SK-N-SH (cell line): ENCODE data around the gene MGAT5. TPM values are rescaled to one million over a fixed set of nuclear protein-coding genes. Genes with fewer than 3 reads are reported as not detected.

Source experiments
- CTCF ChIA-PET: fragments of 300-600, 350-600 bp; formaldehyde crosslinking; extraction: SDS; loops from one replicate; lab custom pipeline; 2021; lab: Yijun Ruan, JAX
- POLR2A ChIA-PET: fragments of 350-600 bp; sonication (Branson Sonifier 250); formaldehyde crosslinking; extraction: SDS; loops from one replicate; lab custom pipeline; 2020; ENCODE audit warnings: antibody characterized with exemption, inconsistent platforms; lab: Yijun Ruan, JAX
- DNase-seq: peaks from one replicate; pipeline ENCODE4 v3.0.0; 2012
- H2AFZ ChIP-seq: fragments of 200-600 bp; sonication (generic); 2 replicates; pipeline ENCODE4 v1.8.1; 2016; ENCODE audit warnings: antibody characterized with exemption, mild to moderate bottlenecking, low read depth
- H3F3A ChIP-seq: fragments of 200-600 bp; sonication (generic); replicated peaks from 2 replicates; pipeline ENCODE3; 2016; ENCODE audit warnings: antibody characterized with exemption, mild to moderate bottlenecking; ENCODE audit not compliant: insufficient read depth
- H3K27ac ChIP-seq, 2 experiments: fragments of 200-500 bp in 1 of 2; fragments of 200-600 bp in 1 of 2; sonication (Bioruptor generic) in 1 of 2; sonication (generic), shearing (Covaris generic) in 1 of 2; 2 replicates each; pipeline versions ENCODE4 v1.5.1 to v1.6.1; 2014 to 2016; ENCODE audit warnings: low read depth in 2 of 2, inconsistent platforms in 1 of 2, low read length in 1 of 2, mild to moderate bottlenecking in 1 of 2, mixed read lengths in 1 of 2
- H3K27me3 ChIP-seq: fragments of 200-600 bp; sonication (generic), shearing (Covaris generic); 2 replicates; pipeline ENCODE4 v1.6.1; 2016; ENCODE audit warnings: mixed run types; ENCODE audit not compliant: insufficient read depth
- H3K36me3 ChIP-seq, 2 experiments: fragments of 200-500 bp in 1 of 2; fragments of 200-600 bp in 1 of 2; sonication (Bioruptor generic) in 1 of 2; sonication (generic) in 1 of 2; replicated peaks in 1 of 2; 2 replicates each; pipeline versions ENCODE3 to v1.5.1; 2014 to 2016; ENCODE audit warnings: low read length in 1 of 2, mild to moderate bottlenecking in 1 of 2; ENCODE audit not compliant: insufficient read depth in 2 of 2, control insufficient read depth in 1 of 2
- H3K4me1 ChIP-seq, 2 experiments: fragments of 200-500 bp in 1 of 2; fragments of 200-600 bp in 1 of 2; sonication (Bioruptor generic) in 1 of 2; sonication (generic), shearing (Covaris generic) in 1 of 2; 2 replicates each; pipeline versions ENCODE4 v1.5.1 to v1.6.1; 2014 to 2016; ENCODE audit warnings: low read depth in 1 of 2, low read length in 1 of 2, mixed run types in 1 of 2; ENCODE audit not compliant: insufficient read depth in 2 of 2, control insufficient read depth in 1 of 2
- H3K4me2 ChIP-seq: fragments of 200-600 bp; sonication (generic), shearing (Covaris generic); 2 replicates; pipeline ENCODE4 v1.6.1; 2017; ENCODE audit warnings: mixed run types
- H3K4me3 ChIP-seq, 2 experiments: fragments of 200-500 bp in 1 of 2; fragments of 200-600 bp in 1 of 2; sonication (Bioruptor generic) in 1 of 2; sonication (generic), shearing (Covaris generic) in 1 of 2; 2 replicates each; pipeline versions ENCODE4 v1.5.1 to v1.8.1; 2014 to 2016; ENCODE audit warnings: low read depth in 2 of 2, inconsistent platforms in 1 of 2, low read length in 1 of 2, mild to moderate bottlenecking in 1 of 2, mixed read lengths in 1 of 2, moderate library complexity in 1 of 2
- H3K79me2 ChIP-seq: fragments of 200-600 bp; sonication (generic); 2 replicates; pipeline ENCODE4 v1.8.1; 2017; ENCODE audit warnings: mild to moderate bottlenecking; ENCODE audit not compliant: insufficient read depth
- H3K9ac ChIP-seq: fragments of 200-600 bp; sonication (generic); 2 replicates; pipeline ENCODE4 v1.6.1; 2017; ENCODE audit warnings: mixed run types
- H3K9me2 ChIP-seq: fragments of 200-600 bp; sonication (generic); 2 replicates; pipeline ENCODE4 v1.6.1; 2017; ENCODE audit warnings: mixed run types
- H3K9me3 ChIP-seq: fragments of 200-600 bp; sonication (generic); 2 replicates; pipeline ENCODE4 v1.6.1; 2017; ENCODE audit warnings: mixed run types, mild to moderate bottlenecking, moderate library complexity
- H4K20me1 ChIP-seq: fragments of 200-600 bp; sonication (generic); 2 replicates; pipeline ENCODE4 v1.6.1; 2017; ENCODE audit warnings: mild to moderate bottlenecking, mixed run types; ENCODE audit not compliant: insufficient read depth
- FOSL2 ChIP-seq: IDR thresholded peaks from 2 replicates; pipeline ENCODE4 v1.4.0; 2012; ENCODE audit warnings: low read depth, mild to moderate bottlenecking, moderate library complexity, borderline replicate concordance
- JUND ChIP-seq: IDR thresholded peaks from 2 replicates; pipeline ENCODE4 v1.4.0; 2012
- MEF2A ChIP-seq: IDR thresholded peaks from 2 replicates; pipeline ENCODE4 v1.4.0; 2012; ENCODE audit warnings: low read depth, borderline replicate concordance
- MXI1 ChIP-seq: IDR thresholded peaks from 2 replicates; pipeline ENCODE4 v1.6.1; 2012; ENCODE audit warnings: mild to moderate bottlenecking, low read depth, low read length, improper control_type of control experiment
- POLR2AphosphoS5 ChIP-seq: IDR thresholded peaks from 2 replicates; pipeline ENCODE4 v1.6.1; 2012; ENCODE audit warnings: low read depth, low read length
- SMC3 ChIP-seq: IDR thresholded peaks from 2 replicates; pipeline ENCODE4 v1.6.1; 2012; ENCODE audit warnings: low read depth, low read length, improper control_type of control experiment
- TCF12 ChIP-seq: IDR thresholded peaks from 2 replicates; pipeline ENCODE4 v1.4.0; 2012
- WGBS: methylation state at CpG from one replicate; pipeline ENCODE4 v1.1.6; 2017; ENCODE audit warnings: low lambda C conversion rate; 5-methylcytosine and 5-hydroxymethylcytosine counted together
- polyA plus RNA-seq, 3 experiments: library from polyadenylated mRNA; depleted of rRNA; stranded (reverse); fragments of >200 nt; gene quantifications; 2 replicates each; pipeline ENCODE4 v1.2.3, GENCODE V29; 2012
- TF ChIP-seq, protein P1 (sequence below): IDR thresholded peaks from 2 replicates; pipeline ENCODE4 v1.6.1; 2012; ENCODE audit warnings: mild to moderate bottlenecking, low read depth, low read length, moderate library complexity
- TF ChIP-seq, protein P2 (sequence below): IDR thresholded peaks from 2 replicates; pipeline ENCODE4; 2012
- TF ChIP-seq, protein P3 (sequence below): IDR thresholded peaks from 2 replicates; pipeline ENCODE4 v1.4.0; 2012; ENCODE audit warnings: low read depth

Gene MGAT5
- polyA plus RNA-seq, 1 of the 3 experiments (the other 2 are of a cell fraction): 18.2 TPM

DNA sequence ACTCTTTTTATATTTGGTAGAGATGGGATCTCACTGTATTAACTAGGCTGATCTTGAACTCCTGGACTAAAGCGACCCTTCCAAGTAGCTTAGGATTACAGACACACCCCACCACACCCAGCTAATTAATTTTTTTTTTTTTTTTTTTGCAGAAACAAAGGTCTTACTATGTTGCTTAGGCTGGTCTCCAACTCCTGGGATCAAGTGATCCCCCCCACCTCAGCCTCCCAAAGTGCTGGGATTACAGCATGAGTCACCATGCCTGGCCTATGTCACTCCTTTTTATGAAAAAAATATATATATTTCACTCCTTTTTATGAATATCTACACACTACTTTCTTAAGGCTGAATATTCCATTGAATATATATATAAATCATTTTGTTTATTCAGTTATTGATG lies 162.8 kb downstream of the MGAT5 start:
- H3K36me3 ChIP-seq: peaks cover 0 to 5% of the 10 kb centered on the region in 2 experiments
- H4K20me1 ChIP-seq: no peaks in the 10 kb centered on the region
- 93% methylated on average over 1 of the region's 1 CpG for WGBS
- H2AFZ ChIP-seq: no peak overlapping the region
- TF ChIP-seq, protein P1, sequence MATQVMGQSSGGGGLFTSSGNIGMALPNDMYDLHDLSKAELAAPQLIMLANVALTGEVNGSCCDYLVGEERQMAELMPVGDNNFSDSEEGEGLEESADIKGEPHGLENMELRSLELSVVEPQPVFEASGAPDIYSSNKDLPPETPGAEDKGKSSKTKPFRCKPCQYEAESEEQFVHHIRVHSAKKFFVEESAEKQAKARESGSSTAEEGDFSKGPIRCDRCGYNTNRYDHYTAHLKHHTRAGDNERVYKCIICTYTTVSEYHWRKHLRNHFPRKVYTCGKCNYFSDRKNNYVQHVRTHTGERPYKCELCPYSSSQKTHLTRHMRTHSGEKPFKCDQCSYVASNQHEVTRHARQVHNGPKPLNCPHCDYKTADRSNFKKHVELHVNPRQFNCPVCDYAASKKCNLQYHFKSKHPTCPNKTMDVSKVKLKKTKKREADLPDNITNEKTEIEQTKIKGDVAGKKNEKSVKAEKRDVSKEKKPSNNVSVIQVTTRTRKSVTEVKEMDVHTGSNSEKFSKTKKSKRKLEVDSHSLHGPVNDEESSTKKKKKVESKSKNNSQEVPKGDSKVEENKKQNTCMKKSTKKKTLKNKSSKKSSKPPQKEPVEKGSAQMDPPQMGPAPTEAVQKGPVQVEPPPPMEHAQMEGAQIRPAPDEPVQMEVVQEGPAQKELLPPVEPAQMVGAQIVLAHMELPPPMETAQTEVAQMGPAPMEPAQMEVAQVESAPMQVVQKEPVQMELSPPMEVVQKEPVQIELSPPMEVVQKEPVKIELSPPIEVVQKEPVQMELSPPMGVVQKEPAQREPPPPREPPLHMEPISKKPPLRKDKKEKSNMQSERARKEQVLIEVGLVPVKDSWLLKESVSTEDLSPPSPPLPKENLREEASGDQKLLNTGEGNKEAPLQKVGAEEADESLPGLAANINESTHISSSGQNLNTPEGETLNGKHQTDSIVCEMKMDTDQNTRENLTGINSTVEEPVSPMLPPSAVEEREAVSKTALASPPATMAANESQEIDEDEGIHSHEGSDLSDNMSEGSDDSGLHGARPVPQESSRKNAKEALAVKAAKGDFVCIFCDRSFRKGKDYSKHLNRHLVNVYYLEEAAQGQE: no peak
- TF ChIP-seq JUND (0 out of 2 replicates have a peak, but pooled peaks have one; percentile 21), MXI1 (no peak), FOSL2 (peak; percentile 32; the same call in 1 of the 2 replicates), TCF12 (peak; percentile 65), MEF2A (no peak)
- TF ChIP-seq, protein P2, sequence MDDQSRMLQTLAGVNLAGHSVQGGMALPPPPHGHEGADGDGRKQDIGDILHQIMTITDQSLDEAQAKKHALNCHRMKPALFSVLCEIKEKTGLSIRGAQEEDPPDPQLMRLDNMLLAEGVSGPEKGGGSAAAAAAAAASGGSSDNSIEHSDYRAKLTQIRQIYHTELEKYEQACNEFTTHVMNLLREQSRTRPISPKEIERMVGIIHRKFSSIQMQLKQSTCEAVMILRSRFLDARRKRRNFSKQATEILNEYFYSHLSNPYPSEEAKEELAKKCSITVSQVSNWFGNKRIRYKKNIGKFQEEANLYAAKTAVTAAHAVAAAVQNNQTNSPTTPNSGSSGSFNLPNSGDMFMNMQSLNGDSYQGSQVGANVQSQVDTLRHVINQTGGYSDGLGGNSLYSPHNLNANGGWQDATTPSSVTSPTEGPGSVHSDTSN: peak; percentile 19; the same call in 1 of the 2 replicates
- TF ChIP-seq, protein P3, sequence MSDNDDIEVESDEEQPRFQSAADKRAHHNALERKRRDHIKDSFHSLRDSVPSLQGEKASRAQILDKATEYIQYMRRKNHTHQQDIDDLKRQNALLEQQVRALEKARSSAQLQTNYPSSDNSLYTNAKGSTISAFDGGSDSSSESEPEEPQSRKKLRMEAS: no peak
- TF ChIP-seq, all 33 proteins: peak for 4
- Histone ChIP-seq H3K4me2 (no peak overlapping the region), H3K9me3 (no peaks in the 10 kb centered on the region), H3K9ac (no peak overlapping the region), H3K79me2 (no peaks in the 10 kb centered on the region), H3F3A (no peaks in the 10 kb centered on the region), H3K27me3 (no peaks in the 10 kb centered on the region), H3K4me3 (no peak overlapping the region), H3K9me2 (no peaks in the 10 kb centered on the region), H3K4me1 (peaks cover 3 to 13% of the 10 kb centered on the region in 2 experiments; a peak in 2 of 4 replicates), H3K27ac (no peak overlapping the region)
- CTCF ChIA-PET: interaction anchor here (1.0 to 8.7 kb wide), 3 partner anchors 35 to 296 kb away, joined by 3 to 175 read pairs (median 21); no protein-coding TSS in a partner anchor
- POLR2A ChIA-PET: interaction anchor here (0.6 kb wide), 1 partner anchor 83 kb away, joined by 3 read pairs; no protein-coding TSS in a partner anchor
- no peak for DNase-seq

- TF ChIP-seq POLR2AphosphoS5 (no peak), SMC3 (no peak), FOSL2 (no peak)
- TF ChIP-seq, protein P3: no peak
- ChIA-PET POLR2A (no interaction called here), CTCF (interaction anchor here (0.8 to 4.2 kb wide), 7 partner anchors 33 to 533 kb away, joined by 3 to 21 read pairs (median 4); no protein-coding TSS in a partner anchor)
- H3K79me2 ChIP-seq: no peaks in the 10 kb centered on the region
- peaks cover 0 to 3% of the 10 kb centered on the region in 2 experiments; a peak in 1 of 4 replicates for H3K4me1 ChIP-seq
- no peaks in the 10 kb centered on the region for H3K27me3 ChIP-seq
- no peak for DNase-seq
- H3K4me3 ChIP-seq: no peak overlapping the region
- no peak overlapping the region for H3K27ac ChIP-seq
- no peak overlapping the region for H2AFZ ChIP-seq
- no peak overlapping the region for H3K9ac ChIP-seq
- 91% methylated on average over 5 of the region's 5 CpGs for WGBS
- H3F3A ChIP-seq: no peaks in the 10 kb centered on the region
- peaks cover 0 to 4% of the 10 kb centered on the region in 2 experiments for H3K36me3 ChIP-seq
- H3K9me3 ChIP-seq: no peaks in the 10 kb centered on the region
- H3K9me2 ChIP-seq: no peaks in the 10 kb centered on the region
- no peaks in the 10 kb centered on the region for H4K20me1 ChIP-seq
- no peak overlapping the region for H3K4me2 ChIP-seq
Measured at GRCh38 chr2:134417968-134418582, 164.2 kb downstream of the MGAT5 start.
